ENCODE results near the gene PRKCZ. TPM values are rescaled to one million over a fixed set of nuclear protein-coding genes. Genes with fewer than 3 reads are reported as not detected.

PRKCZ gene
- total and polyA plus RNA-seq, 9 of the 15 experiments (the other 6 are each of a cell fraction or from before 2014, with no cell fraction given) = 0.07 to 3.1 (median 1.3) TPM

DNA sequence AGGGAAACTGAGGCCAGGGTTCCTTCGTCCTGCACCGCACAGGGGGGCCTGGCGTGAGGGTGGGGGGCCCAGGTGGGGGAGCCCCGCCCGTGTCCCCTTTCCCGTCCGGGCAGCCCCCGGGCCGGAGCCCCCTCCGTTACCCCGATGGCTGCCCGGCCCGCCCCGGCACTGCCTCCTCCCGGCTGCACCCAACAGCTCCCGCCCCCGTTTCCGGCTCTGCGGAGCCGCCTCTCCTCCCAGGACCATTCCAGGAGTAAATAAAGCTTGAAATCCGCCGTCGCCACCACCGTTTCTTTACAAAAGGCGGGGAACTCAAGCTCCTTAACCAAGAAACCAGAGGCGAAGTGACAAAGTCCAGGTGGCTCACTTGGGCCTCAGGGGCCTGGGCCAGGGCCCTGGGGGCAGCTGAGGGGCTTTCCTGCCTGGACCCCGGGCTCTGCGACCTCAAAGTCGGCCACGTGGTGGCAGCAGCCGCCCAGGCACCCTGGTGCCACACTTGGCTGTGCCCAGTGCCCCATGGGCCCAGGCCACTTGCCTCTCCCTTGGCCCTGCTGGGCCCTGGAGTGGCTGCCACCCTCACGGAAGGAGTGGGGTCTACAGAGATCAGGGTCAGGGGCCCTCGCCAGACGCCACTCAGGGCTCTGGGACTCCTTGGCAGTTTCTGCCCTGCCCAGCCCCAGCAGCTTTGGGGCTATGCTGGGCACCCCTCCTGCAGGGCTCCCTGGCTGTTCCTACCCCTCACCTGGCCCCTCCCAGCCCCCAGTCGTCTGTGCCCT is 144.9 kb downstream of the PRKCZ start (continued):
- TF ChIP-seq TBP (optimal IDR thresholded peaks at IDR 0.05; ENCODE audit: low read depth, low read length) (peak; percentile 30), CXXC5 (CRISPR knock-in tag; IDR thresholded peaks at IDR 0.05) (peak; percentile 65), ARID2 (IDR thresholded peaks at IDR 0.05) (peak; percentile 84; the same call in 1 of the 2 replicates), ZKSCAN1 (IDR thresholded peaks at IDR 0.05; ENCODE audit: low read depth, low read length) (0 out of 2 replicates have a peak, but pooled peaks have one; percentile 10), L3MBTL2 (IDR thresholded peaks at IDR 0.05) (peak; percentile 67), GATAD2B (IDR thresholded peaks at IDR 0.05; ENCODE audit: borderline replicate concordance) (peak; percentile 94), HIVEP1 (CRISPR knock-in tag; IDR thresholded peaks at IDR 0.05) (0 out of 2 replicates have a peak, but pooled peaks have one; percentile 20), NEUROD1 (IDR thresholded peaks at IDR 0.05; ENCODE audit: borderline replicate concordance, low read depth, low read length, partially characterized antibody) (peak; percentile 47), MAZ (CRISPR knock-in tag; conservative IDR thresholded peaks at IDR 0.05 in 1 of 2, IDR thresholded peaks at IDR 0.05 in 1 of 2) (peak; percentile 92 to 95), ZSCAN32 (CRISPR knock-in tag; IDR thresholded peaks at IDR 0.05) (0 out of 2 replicates have a peak, but pooled peaks have one; percentile 7), MCM2 (IDR thresholded peaks at IDR 0.05; ENCODE audit: low read depth) (no peak), HLTF (IDR thresholded peaks at IDR 0.05) (0 out of 2 replicates have a peak, but pooled peaks have one; percentile 8), TAL1 (IDR thresholded peaks at IDR 0.05) (peak; percentile 3; the same call in 1 of the 2 replicates), ZNF23 (CRISPR knock-in tag; IDR thresholded peaks at IDR 0.05) (0 out of 2 replicates have a peak, but pooled peaks have one; percentile 20), CREM (IDR thresholded peaks at IDR 0.05; ENCODE audit: low read depth) (peak; percentile 40; the same call in 1 of the 2 replicates), ELF2 (CRISPR knock-in tag; IDR thresholded peaks at IDR 0.05) (peak; percentile 70)
- TF ChIP-seq, protein P1, sequence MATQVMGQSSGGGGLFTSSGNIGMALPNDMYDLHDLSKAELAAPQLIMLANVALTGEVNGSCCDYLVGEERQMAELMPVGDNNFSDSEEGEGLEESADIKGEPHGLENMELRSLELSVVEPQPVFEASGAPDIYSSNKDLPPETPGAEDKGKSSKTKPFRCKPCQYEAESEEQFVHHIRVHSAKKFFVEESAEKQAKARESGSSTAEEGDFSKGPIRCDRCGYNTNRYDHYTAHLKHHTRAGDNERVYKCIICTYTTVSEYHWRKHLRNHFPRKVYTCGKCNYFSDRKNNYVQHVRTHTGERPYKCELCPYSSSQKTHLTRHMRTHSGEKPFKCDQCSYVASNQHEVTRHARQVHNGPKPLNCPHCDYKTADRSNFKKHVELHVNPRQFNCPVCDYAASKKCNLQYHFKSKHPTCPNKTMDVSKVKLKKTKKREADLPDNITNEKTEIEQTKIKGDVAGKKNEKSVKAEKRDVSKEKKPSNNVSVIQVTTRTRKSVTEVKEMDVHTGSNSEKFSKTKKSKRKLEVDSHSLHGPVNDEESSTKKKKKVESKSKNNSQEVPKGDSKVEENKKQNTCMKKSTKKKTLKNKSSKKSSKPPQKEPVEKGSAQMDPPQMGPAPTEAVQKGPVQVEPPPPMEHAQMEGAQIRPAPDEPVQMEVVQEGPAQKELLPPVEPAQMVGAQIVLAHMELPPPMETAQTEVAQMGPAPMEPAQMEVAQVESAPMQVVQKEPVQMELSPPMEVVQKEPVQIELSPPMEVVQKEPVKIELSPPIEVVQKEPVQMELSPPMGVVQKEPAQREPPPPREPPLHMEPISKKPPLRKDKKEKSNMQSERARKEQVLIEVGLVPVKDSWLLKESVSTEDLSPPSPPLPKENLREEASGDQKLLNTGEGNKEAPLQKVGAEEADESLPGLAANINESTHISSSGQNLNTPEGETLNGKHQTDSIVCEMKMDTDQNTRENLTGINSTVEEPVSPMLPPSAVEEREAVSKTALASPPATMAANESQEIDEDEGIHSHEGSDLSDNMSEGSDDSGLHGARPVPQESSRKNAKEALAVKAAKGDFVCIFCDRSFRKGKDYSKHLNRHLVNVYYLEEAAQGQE (IDR thresholded peaks at IDR 0.05; ENCODE audit: borderline replicate concordance) = peak; percentile 93
- TF ChIP-seq, protein P1 (CRISPR knock-in tag; IDR thresholded peaks at IDR 0.05; ENCODE audit: low read depth) = peak; percentile 76; the same call in 1 of the 2 replicates
- TF ChIP-seq, protein P2, sequence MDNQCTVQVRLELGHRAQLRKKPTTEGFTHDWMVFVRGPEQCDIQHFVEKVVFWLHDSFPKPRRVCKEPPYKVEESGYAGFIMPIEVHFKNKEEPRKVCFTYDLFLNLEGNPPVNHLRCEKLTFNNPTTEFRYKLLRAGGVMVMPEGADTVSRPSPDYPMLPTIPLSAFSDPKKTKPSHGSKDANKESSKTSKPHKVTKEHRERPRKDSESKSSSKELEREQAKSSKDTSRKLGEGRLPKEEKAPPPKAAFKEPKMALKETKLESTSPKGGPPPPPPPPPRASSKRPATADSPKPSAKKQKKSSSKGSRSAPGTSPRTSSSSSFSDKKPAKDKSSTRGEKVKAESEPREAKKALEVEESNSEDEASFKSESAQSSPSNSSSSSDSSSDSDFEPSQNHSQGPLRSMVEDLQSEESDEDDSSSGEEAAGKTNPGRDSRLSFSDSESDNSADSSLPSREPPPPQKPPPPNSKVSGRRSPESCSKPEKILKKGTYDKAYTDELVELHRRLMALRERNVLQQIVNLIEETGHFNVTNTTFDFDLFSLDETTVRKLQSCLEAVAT (IDR thresholded peaks at IDR 0.05) = 0 out of 4 replicates have a peak, but pooled peaks of 1 of the 2 experiments have one; percentile 42
